Measurements from ENCODE around the gene GABRB1.

Gene GABRB1

GRCh38 chr4:47239649-47240048 lies 208.3 kb downstream of the GABRB1 start:
- Histone ChIP-seq H3K4me1 (ENCODE audit: low read depth, poor library complexity, severe bottlenecking) (no peaks in the 10 kb centered on the region), H4K20me1 (ENCODE audit: insufficient read depth) (no peaks in the 10 kb centered on the region), H3K9ac (no peak overlapping the region), H3K36me3 (ENCODE audit: insufficient read depth) (no peaks in the 10 kb centered on the region), H3K27ac (no peak overlapping the region), H3K4me3 (IDR thresholded peaks at IDR 0.05; ENCODE audit: insufficient read depth, low read depth, low read length) (no peak overlapping the region), H3K79me2 (ENCODE audit: insufficient read depth, low read depth) (no peaks in the 10 kb centered on the region), H2AFZ (ENCODE audit: low read depth) (no peak overlapping the region), H3K4me2 (no peak overlapping the region), H3K27me3 (ENCODE audit: insufficient read depth, low read depth) (no peaks in the 10 kb centered on the region)
- TF ChIP-seq CTCF (conservative IDR thresholded peaks at IDR 0.05; ENCODE audit: low read depth, low read length): no peak

- no peaks in the 10 kb centered on the region for H3K79me2 ChIP-seq (ENCODE audit: insufficient read depth, low read depth)
- H3K9ac ChIP-seq: no peak overlapping the region
- no peak for TF ChIP-seq CTCF (conservative IDR thresholded peaks at IDR 0.05; ENCODE audit: low read depth, low read length)
- no peaks in the 10 kb centered on the region for H4K20me1 ChIP-seq (ENCODE audit: insufficient read depth)
- no peaks in the 10 kb centered on the region for H3K27me3 ChIP-seq (ENCODE audit: insufficient read depth, low read depth)
- H2AFZ ChIP-seq (ENCODE audit: low read depth): no peak overlapping the region
- no peak overlapping the region for H3K4me2 ChIP-seq
- H3K27ac ChIP-seq: no peak overlapping the region
- no peak overlapping the region for H3K4me3 ChIP-seq (IDR thresholded peaks at IDR 0.05; ENCODE audit: insufficient read depth, low read depth, low read length)
- H3K4me1 ChIP-seq (ENCODE audit: low read depth, poor library complexity, severe bottlenecking): no peaks in the 10 kb centered on the region
- H3K36me3 ChIP-seq (ENCODE audit: insufficient read depth): no peaks in the 10 kb centered on the region
Measured at GRCh38 chr4:47251348-47252135, 220.2 kb downstream of the GABRB1 start.

- Histone ChIP-seq H3K4me3 (IDR thresholded peaks at IDR 0.05; ENCODE audit: insufficient read depth, low read depth, low read length) (no peak overlapping the region), H3K79me2 (ENCODE audit: insufficient read depth, low read depth) (no peaks in the 10 kb centered on the region), H3K4me1 (ENCODE audit: low read depth, poor library complexity, severe bottlenecking) (no peaks in the 10 kb centered on the region), H3K27ac (no peak overlapping the region), H3K4me2 (no peak overlapping the region), H3K36me3 (ENCODE audit: insufficient read depth) (no peaks in the 10 kb centered on the region), H3K9ac (no peak overlapping the region), H2AFZ (ENCODE audit: low read depth) (no peak overlapping the region), H3K27me3 (ENCODE audit: insufficient read depth, low read depth) (no peaks in the 10 kb centered on the region), H4K20me1 (ENCODE audit: insufficient read depth) (no peaks in the 10 kb centered on the region)
- no peak for TF ChIP-seq CTCF (conservative IDR thresholded peaks at IDR 0.05; ENCODE audit: low read depth, low read length)
Measured at GRCh38 chr4:47263721-47264120, 232.4 kb downstream of the GABRB1 start.

- Histone ChIP-seq H3K4me3 (IDR thresholded peaks at IDR 0.05; ENCODE audit: insufficient read depth, low read depth, low read length) (no peak overlapping the region), H3K79me2 (ENCODE audit: insufficient read depth, low read depth) (no peaks in the 10 kb centered on the region), H3K9ac (no peak overlapping the region), H2AFZ (ENCODE audit: low read depth) (no peak overlapping the region), H3K4me2 (no peak overlapping the region), H3K36me3 (ENCODE audit: insufficient read depth) (no peaks in the 10 kb centered on the region), H3K4me1 (ENCODE audit: low read depth, poor library complexity, severe bottlenecking) (no peaks in the 10 kb centered on the region), H4K20me1 (ENCODE audit: insufficient read depth) (no peaks in the 10 kb centered on the region), H3K27me3 (ENCODE audit: insufficient read depth, low read depth) (no peaks in the 10 kb centered on the region), H3K27ac (no peak overlapping the region)
- TF ChIP-seq CTCF (conservative IDR thresholded peaks at IDR 0.05; ENCODE audit: low read depth, low read length): no peak
Measured at GRCh38 chr4:47270201-47270888, 239.0 kb downstream of the GABRB1 start.
